GM12864 (cell line): ENCODE data around the gene AIG1.

Source experiments
- DNase-seq: peaks from one replicate; pipeline ENCODE4 v3.0.0-alpha.2; 2011; ENCODE audit warnings: low read depth
- H3K4me3 ChIP-seq: 2 replicates; pipeline ENCODE4 v1.5.1; 2011; ENCODE audit warnings: mild to moderate bottlenecking, low read depth, low read length, control low read depth
- TF ChIP-seq, protein P1 (sequence below): IDR thresholded peaks from 2 replicates; pipeline ENCODE4 v1.5.1; 2011; ENCODE audit warnings: low read depth, mild to moderate bottlenecking, moderate library complexity, low read length, control low read depth, inconsistent platforms; ENCODE audit errors: missing control alignments

The AIG1 gene

DNA sequence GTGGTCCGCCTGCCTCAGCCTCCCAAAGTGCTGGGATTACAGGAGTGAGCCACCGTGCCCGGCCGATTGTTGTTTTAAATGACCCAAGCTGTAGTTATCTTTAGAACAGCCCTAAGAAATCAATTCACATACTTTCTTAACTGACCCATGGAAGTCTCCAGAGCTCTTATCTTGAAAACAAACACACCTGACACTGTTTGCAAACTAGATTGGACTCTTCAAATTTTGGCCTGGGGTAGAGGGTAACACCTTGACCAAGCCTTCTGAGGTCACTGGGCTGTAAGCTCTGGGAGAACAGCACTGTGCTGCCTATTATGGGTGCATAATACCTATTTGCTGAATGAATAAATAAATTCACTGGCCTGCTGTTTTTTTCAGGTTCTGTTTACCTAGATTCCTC is 190.6 kb downstream of the AIG1 start:
- TF ChIP-seq, protein P1, sequence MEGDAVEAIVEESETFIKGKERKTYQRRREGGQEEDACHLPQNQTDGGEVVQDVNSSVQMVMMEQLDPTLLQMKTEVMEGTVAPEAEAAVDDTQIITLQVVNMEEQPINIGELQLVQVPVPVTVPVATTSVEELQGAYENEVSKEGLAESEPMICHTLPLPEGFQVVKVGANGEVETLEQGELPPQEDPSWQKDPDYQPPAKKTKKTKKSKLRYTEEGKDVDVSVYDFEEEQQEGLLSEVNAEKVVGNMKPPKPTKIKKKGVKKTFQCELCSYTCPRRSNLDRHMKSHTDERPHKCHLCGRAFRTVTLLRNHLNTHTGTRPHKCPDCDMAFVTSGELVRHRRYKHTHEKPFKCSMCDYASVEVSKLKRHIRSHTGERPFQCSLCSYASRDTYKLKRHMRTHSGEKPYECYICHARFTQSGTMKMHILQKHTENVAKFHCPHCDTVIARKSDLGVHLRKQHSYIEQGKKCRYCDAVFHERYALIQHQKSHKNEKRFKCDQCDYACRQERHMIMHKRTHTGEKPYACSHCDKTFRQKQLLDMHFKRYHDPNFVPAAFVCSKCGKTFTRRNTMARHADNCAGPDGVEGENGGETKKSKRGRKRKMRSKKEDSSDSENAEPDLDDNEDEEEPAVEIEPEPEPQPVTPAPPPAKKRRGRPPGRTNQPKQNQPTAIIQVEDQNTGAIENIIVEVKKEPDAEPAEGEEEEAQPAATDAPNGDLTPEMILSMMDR, result no peak
- no peak overlapping the region for H3K4me3 ChIP-seq
- no peak for DNase-seq

DNA sequence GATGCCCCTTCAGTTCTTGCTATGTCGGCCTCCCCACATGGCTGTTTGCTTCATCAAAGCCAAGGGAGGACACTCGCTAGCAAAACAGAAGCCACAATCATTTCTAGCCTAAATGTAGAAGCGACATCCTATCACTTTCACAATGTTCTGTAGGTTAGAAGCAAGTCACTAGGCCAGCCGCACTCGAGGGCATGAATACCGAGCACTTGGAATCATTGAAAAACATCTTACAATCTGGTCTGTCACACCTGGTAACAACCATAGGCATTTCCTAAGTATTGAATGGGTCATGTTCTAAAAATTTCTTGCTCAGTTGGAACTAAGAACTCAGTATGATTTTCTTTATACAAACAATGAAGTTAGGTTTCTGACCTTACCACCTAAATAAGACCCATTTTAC is 192.3 kb downstream of the AIG1 start:
- TF ChIP-seq, protein P1, result no peak
- no peak overlapping the region for H3K4me3 ChIP-seq
- no peak for DNase-seq

DNA sequence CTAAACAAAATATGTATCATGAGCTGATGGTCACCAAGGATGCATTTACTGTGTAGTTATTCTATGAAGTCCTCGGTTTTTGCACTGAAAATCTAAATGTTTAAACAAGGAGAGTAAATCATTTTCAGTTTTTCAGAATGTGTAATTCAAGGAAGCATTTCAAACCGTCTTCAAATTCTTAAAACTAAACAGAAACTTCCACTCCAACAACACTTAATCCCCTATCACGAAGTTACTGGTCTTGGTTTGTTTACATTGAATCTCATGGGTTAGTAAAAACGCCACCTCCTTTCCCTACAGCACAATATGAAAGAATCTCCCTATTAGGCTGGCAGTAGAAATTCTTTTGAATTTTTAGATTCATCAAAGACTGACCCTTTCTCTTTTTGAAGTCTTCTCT is 192.9 kb downstream of the AIG1 start:
- H3K4me3 ChIP-seq, result no peak overlapping the region
- no peak for DNase-seq
- TF ChIP-seq, protein P1, result no peak

DNA sequence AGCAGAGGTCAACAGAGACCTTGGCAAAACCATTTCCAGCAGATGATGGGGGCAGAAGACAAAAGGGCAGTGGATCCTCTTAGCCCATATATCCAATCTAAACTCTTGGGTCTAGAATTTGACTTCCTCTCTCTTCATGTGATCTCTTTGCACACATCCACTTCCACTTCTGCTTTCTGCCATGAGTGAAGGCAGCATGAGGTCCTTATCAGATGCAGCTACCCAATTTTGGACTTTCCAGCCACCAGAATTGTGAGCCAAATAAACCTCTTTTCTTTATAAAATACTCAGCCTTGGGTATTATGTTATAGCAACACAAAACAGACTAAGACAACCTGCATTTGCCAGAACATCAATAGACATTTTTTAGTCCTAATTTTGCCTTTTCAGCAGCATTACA is 198.3 kb downstream of the AIG1 start:
- no peak for DNase-seq
- TF ChIP-seq, protein P1, result no peak
- no peak overlapping the region for H3K4me3 ChIP-seq

DNA sequence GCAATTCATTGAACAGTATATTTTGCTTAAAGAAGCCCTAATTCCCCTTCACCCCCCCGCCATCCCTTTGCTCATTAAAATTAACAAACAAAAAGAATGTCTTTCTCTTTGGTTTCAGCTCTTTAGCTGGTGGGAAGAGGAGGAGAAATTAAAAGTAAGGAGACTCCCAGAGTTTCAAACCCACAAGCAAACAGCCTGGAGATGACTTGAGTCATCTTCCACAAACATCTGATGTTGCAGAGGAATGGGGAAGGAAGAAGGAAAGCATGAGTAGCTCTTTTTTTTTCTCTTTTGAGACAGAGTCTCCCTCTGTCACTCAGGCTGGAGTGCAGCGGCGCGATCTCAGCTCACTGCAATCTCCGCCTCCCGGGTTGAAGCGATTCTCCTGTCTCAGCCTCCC is 200.2 kb downstream of the AIG1 start:
- H3K4me3 ChIP-seq, result no peak overlapping the region
- TF ChIP-seq, protein P1, result no peak
- DNase-seq, result no peak

DNA sequence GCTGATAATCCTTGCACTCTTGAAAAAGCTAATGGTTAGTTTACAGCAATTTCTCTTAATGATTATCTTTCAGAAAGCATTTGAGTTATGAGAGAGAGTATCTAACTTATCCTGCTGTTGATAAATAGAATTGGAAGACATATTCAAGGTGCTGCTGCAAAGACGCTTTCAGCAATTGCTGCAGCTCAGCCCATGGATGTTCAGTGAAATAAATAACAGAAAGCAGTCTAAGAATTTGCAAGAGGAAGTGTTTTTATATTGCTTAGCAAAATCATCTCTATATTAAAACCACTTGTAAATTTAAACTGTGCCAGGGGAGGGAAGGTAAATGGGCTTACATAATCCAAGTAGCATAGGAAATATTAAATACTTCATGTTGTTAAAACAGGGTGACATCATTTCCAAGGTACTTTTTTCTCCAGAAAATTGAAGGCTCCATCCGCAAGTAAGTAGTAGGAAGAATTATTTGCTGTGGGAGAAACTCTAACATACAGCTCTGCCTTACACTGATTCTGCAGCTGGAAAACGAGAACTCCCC is 201.3 kb downstream of the AIG1 start:
- no peak overlapping the region for H3K4me3 ChIP-seq
- TF ChIP-seq, protein P1, result no peak
- DNase-seq, result no peak

DNA sequence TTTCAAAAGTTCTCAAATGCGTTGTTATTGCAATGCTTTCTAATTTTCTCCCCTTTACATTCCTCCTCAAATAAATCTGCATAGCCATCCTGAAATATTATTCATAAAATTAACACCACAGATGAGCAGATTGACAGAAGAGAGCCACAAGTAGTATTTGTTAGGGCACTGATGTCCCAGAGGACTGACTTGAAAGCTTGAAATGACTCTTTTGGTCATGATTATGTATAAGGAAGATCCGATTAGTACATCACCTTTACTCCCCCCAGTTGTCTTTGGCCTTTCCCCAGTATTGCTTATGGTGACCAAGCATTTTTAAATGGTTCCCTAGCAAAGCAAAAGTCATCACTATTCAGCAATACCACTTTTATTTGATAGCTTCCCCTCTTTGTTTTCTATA is 202.2 kb downstream of the AIG1 start:
- DNase-seq, result no peak
- TF ChIP-seq, protein P1, result no peak
- no peak overlapping the region for H3K4me3 ChIP-seq
